GM23338 (cell line): Measurements from ENCODE around the gene ALDH1A1. TPM values are rescaled to one million over a fixed set of nuclear protein-coding genes. Genes with fewer than 3 reads are reported as not detected.

Experiments
- EZH2 ChIP-seq: fragments of 200-600 bp; sonication (generic); IDR thresholded peaks from one replicate; pipeline ENCODE4 v1.8.0; 2017; ENCODE audit warnings: antibody characterized with exemption, mild to moderate bottlenecking, low read depth; ENCODE audit not compliant: unreplicated experiment
- JUNB ChIP-seq: IDR thresholded peaks from one replicate; pipeline ENCODE4 v1.6.1; 2016; ENCODE audit warnings: antibody characterized with exemption; ENCODE audit not compliant: unreplicated experiment
- polyA plus RNA-seq: library from polyadenylated mRNA; unstranded; fragments of >200 nt; fragmentation: Nextera tagmentation; extraction: Ambion mirVana; gene quantifications from 2 replicates; pipeline ENCODE4 v1.2.1, GENCODE V29; 2016
- total RNA-seq: library from RNA; depleted of rRNA; stranded (reverse); fragments of >200 nt; shearing (Covaris generic); gene quantifications from 2 replicates; pipeline ENCODE4 v1.2.3, GENCODE V29; 2014
- TF ChIP-seq, protein P1 (sequence below): fragments of 250-450 bp; sonication (Bioruptor Pico); IDR thresholded peaks from 2 replicates; pipeline ENCODE4 v1.5.0; 2020; ENCODE audit warnings: mild to moderate bottlenecking, moderate library complexity
- TF ChIP-seq, protein P2 (sequence below), 2 experiments: fragments of 200-600 bp in 1 of 2; sonication (generic) in 1 of 2; conservative IDR thresholded peaks; 2 replicates each; pipeline versions ENCODE4 v1.5.1 to v1.6.1; 2016 to 2017; ENCODE audit warnings: antibody characterized with exemption in 2 of 2, low read depth in 2 of 2, mild to moderate bottlenecking in 2 of 2, moderate library complexity in 1 of 2
- TF ChIP-seq, protein P3 (sequence below): IDR thresholded peaks from one replicate; pipeline ENCODE4 v1.6.1; 2018; ENCODE audit warnings: antibody characterized with exemption; ENCODE audit not compliant: unreplicated experiment

ALDH1A1 gene
- total and polyA plus RNA-seq, 2 experiments from 2014 or later: 2.1 to 3.4 TPM

DNA sequence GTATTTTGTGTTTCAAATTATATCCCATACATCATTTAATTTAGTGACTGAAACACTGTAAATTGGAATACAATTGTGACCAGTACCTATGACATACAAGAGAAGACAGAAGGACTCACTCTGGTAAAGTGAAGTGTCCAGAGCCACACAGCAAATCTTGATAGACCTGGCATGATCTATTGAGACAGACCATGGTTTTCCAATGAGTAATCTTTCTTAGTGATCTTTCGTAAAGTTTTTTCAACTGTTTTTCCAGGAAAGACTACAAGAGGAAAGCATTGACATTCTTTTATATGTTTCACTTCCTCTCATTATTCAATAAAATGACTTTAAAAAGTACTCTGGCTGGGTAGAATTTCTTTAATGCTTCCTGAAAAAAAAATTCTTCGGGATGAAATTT is 43.3 kb upstream of the ALDH1A1 start (continued):
- TF ChIP-seq, protein P1, sequence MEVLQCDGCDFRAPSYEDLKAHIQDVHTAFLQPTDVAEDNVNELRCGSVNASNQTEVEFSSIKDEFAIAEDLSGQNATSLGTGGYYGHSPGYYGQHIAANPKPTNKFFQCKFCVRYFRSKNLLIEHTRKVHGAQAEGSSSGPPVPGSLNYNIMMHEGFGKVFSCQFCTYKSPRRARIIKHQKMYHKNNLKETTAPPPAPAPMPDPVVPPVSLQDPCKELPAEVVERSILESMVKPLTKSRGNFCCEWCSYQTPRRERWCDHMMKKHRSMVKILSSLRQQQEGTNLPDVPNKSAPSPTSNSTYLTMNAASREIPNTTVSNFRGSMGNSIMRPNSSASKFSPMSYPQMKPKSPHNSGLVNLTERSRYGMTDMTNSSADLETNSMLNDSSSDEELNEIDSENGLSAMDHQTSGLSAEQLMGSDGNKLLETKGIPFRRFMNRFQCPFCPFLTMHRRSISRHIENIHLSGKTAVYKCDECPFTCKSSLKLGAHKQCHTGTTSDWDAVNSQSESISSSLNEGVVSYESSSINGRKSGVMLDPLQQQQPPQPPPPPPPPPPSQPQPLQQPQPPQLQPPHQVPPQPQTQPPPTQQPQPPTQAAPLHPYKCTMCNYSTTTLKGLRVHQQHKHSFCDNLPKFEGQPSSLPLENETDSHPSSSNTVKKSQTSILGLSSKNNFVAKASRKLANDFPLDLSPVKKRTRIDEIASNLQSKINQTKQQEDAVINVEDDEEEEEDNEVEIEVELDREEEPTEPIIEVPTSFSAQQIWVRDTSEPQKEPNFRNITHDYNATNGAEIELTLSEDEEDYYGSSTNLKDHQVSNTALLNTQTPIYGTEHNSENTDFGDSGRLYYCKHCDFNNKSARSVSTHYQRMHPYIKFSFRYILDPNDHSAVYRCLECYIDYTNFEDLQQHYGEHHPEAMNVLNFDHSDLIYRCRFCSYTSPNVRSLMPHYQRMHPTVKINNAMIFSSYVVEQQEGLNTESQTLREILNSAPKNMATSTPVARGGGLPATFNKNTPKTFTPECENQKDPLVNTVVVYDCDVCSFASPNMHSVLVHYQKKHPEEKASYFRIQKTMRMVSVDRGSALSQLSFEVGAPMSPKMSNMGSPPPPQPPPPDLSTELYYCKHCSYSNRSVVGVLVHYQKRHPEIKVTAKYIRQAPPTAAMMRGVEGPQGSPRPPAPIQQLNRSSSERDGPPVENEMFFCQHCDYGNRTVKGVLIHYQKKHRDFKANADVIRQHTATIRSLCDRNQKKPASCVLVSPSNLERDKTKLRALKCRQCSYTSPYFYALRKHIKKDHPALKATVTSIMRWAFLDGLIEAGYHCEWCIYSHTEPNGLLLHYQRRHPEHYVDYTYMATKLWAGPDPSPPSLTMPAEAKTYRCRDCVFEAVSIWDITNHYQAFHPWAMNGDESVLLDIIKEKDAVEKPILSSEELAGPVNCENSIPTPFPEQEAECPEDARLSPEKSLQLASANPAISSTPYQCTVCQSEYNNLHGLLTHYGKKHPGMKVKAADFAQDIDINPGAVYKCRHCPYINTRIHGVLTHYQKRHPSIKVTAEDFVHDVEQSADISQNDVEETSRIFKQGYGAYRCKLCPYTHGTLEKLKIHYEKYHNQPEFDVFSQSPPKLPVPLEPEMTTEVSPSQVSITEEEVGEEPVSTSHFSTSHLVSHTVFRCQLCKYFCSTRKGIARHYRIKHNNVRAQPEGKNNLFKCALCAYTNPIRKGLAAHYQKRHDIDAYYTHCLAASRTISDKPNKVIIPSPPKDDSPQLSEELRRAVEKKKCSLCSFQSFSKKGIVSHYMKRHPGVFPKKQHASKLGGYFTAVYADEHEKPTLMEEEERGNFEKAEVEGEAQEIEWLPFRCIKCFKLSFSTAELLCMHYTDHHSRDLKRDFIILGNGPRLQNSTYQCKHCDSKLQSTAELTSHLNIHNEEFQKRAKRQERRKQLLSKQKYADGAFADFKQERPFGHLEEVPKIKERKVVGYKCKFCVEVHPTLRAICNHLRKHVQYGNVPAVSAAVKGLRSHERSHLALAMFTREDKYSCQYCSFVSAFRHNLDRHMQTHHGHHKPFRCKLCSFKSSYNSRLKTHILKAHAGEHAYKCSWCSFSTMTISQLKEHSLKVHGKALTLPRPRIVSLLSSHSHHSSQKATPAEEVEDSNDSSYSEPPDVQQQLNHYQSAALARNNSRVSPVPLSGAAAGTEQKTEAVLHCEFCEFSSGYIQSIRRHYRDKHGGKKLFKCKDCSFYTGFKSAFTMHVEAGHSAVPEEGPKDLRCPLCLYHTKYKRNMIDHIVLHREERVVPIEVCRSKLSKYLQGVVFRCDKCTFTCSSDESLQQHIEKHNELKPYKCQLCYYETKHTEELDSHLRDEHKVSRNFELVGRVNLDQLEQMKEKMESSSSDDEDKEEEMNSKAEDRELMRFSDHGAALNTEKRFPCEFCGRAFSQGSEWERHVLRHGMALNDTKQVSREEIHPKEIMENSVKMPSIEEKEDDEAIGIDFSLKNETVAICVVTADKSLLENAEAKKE (CRISPR knock-in tag): no peak
- TF ChIP-seq EZH2 (no peak), JUNB (no peak)
- TF ChIP-seq, protein P2, sequence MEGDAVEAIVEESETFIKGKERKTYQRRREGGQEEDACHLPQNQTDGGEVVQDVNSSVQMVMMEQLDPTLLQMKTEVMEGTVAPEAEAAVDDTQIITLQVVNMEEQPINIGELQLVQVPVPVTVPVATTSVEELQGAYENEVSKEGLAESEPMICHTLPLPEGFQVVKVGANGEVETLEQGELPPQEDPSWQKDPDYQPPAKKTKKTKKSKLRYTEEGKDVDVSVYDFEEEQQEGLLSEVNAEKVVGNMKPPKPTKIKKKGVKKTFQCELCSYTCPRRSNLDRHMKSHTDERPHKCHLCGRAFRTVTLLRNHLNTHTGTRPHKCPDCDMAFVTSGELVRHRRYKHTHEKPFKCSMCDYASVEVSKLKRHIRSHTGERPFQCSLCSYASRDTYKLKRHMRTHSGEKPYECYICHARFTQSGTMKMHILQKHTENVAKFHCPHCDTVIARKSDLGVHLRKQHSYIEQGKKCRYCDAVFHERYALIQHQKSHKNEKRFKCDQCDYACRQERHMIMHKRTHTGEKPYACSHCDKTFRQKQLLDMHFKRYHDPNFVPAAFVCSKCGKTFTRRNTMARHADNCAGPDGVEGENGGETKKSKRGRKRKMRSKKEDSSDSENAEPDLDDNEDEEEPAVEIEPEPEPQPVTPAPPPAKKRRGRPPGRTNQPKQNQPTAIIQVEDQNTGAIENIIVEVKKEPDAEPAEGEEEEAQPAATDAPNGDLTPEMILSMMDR (conservative IDR thresholded peaks at IDR 0.05; ENCODE audit: low read depth in 2 of 2): no peak
- TF ChIP-seq, protein P3, sequence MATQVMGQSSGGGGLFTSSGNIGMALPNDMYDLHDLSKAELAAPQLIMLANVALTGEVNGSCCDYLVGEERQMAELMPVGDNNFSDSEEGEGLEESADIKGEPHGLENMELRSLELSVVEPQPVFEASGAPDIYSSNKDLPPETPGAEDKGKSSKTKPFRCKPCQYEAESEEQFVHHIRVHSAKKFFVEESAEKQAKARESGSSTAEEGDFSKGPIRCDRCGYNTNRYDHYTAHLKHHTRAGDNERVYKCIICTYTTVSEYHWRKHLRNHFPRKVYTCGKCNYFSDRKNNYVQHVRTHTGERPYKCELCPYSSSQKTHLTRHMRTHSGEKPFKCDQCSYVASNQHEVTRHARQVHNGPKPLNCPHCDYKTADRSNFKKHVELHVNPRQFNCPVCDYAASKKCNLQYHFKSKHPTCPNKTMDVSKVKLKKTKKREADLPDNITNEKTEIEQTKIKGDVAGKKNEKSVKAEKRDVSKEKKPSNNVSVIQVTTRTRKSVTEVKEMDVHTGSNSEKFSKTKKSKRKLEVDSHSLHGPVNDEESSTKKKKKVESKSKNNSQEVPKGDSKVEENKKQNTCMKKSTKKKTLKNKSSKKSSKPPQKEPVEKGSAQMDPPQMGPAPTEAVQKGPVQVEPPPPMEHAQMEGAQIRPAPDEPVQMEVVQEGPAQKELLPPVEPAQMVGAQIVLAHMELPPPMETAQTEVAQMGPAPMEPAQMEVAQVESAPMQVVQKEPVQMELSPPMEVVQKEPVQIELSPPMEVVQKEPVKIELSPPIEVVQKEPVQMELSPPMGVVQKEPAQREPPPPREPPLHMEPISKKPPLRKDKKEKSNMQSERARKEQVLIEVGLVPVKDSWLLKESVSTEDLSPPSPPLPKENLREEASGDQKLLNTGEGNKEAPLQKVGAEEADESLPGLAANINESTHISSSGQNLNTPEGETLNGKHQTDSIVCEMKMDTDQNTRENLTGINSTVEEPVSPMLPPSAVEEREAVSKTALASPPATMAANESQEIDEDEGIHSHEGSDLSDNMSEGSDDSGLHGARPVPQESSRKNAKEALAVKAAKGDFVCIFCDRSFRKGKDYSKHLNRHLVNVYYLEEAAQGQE: no peak
